ENCODE data around the gene TRAPPC12.
"Not testable (repeated sequence)": the region's sequence is repeated elsewhere in the genome, so short reads cannot be mapped to it uniquely, and the experiment has no call there.

Gene TRAPPC12

GRCh38 chr2:3354986-3355385 is 24.5 kb upstream of the TRAPPC12 start:
- no peak for TF ChIP-seq CTCF (conservative IDR thresholded peaks at IDR 0.05; ENCODE audit: control insufficient read depth, insufficient read depth, low read depth, low read length)
- no peak for DNase-seq (ENCODE audit: low read depth)
- H3K4me3 ChIP-seq (ENCODE audit: control insufficient read depth, low read depth, low read length), result no peak overlapping the region

GRCh38 chr2:3355951-3356569 is 23.4 kb upstream of the TRAPPC12 start:
- DNase-seq (ENCODE audit: low read depth), result no peak
- H3K4me3 ChIP-seq (ENCODE audit: control insufficient read depth, low read depth, low read length), result no peak overlapping the region

GRCh38 chr2:3356799-3357198 is 22.7 kb upstream of the TRAPPC12 start:
- DNase-seq (ENCODE audit: low read depth), result no peak
- no peak for TF ChIP-seq CTCF (conservative IDR thresholded peaks at IDR 0.05; ENCODE audit: control insufficient read depth, insufficient read depth, low read depth, low read length)

More at GRCh38 chr2:3355951-3356569, 23.4 kb upstream of the TRAPPC12 start:
- TF ChIP-seq CTCF (conservative IDR thresholded peaks at IDR 0.05; ENCODE audit: control insufficient read depth, insufficient read depth, low read depth, low read length), result no peak

GRCh38 chr2:3357446-3357845 is 22.0 kb upstream of the TRAPPC12 start:
- not testable (repeated sequence) for DNase-seq (ENCODE audit: low read depth); H3K4me3 ChIP-seq (ENCODE audit: control insufficient read depth, low read depth, low read length)

More at GRCh38 chr2:3356799-3357198, 22.7 kb upstream of the TRAPPC12 start:
- H3K4me3 ChIP-seq (ENCODE audit: control insufficient read depth, low read depth, low read length), result no peak overlapping the region

GRCh38 chr2:3357926-3358325 is 21.6 kb upstream of the TRAPPC12 start:
- no peak overlapping the region for H3K4me3 ChIP-seq (ENCODE audit: control insufficient read depth, low read depth, low read length)
- DNase-seq (ENCODE audit: low read depth), result no peak
- no peak for TF ChIP-seq CTCF (conservative IDR thresholded peaks at IDR 0.05; ENCODE audit: control insufficient read depth, insufficient read depth, low read depth, low read length)

- H3K4me3 ChIP-seq (ENCODE audit: control insufficient read depth, low read depth, low read length), result no peak overlapping the region
- TF ChIP-seq CTCF (conservative IDR thresholded peaks at IDR 0.05; ENCODE audit: control insufficient read depth, insufficient read depth, low read depth, low read length), result no peak
- DNase-seq (ENCODE audit: low read depth), result no peak
These were observed 17.7 kb upstream of the TRAPPC12 start for GRCh38 chr2:3361518-3362389.

GRCh38 chr2:3365219-3365618 is 14.3 kb upstream of the TRAPPC12 start:
- no peak for DNase-seq (ENCODE audit: low read depth)
- no peak overlapping the region for H3K4me3 ChIP-seq (ENCODE audit: control insufficient read depth, low read depth, low read length)
- TF ChIP-seq CTCF (conservative IDR thresholded peaks at IDR 0.05; ENCODE audit: control insufficient read depth, insufficient read depth, low read depth, low read length), result no peak

All from fibroblast of mammary gland (primary cell).